Left kidney (tissue), 2 donors: ENCODE results near the gene LCN15. TPM values are rescaled to one million over a fixed set of nuclear protein-coding genes. Genes with fewer than 3 reads are reported as not detected.
"Not testable (repeated sequence)": the region's sequence is repeated elsewhere in the genome, so short reads cannot be mapped to it uniquely, and the experiment has no call there.

Experiments
- DNase-seq: peaks from one replicate; pipeline ENCODE4 v3.0.0-alpha.2; 2013
- polyA plus RNA-seq: library from polyadenylated mRNA; unstranded; fragments of 120-200 nt; gene quantifications from one replicate; pipeline ENCODE4 v1.2.1, GENCODE V29; 2013; ENCODE audit not compliant: insufficient read length

The LCN15 gene
- polyA plus RNA-seq, 1 donor = 0.23 TPM

DNA sequence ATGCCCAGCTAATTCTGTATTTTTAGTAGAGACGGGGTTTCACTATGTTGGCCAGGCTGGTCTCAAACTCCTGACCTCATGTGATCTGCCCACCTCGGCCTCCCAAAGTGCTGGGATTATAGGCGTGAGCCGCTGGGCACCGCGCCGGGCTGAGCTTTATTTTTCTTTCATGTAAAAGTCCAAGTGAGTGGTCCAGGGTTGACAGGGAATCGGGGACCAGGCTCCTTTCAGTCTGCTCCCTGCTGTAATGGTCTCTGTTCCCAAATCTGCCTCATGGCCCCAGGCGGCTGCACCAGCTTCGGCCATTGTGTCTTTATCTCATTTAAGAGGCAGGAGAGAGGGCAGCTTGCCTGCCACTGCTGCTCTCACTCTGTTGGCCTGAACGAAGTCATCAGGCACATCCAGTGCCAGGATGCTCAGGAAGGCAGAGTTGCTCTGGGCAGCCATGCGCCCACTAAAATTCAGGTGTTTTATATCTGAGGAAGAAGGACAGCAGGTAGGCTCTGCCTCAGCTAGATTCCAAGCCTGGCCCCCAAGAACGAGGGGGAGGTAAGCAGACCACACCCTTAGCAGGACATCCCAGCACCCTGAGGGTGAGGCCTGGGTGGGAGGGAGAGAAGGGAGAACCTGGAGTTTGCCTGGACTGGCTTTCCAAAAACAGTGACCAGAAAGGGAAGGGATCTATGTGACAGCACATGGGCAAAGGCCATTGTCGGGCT is 30.1 kb upstream of the LCN15 start:
- no peak for DNase-seq

DNA sequence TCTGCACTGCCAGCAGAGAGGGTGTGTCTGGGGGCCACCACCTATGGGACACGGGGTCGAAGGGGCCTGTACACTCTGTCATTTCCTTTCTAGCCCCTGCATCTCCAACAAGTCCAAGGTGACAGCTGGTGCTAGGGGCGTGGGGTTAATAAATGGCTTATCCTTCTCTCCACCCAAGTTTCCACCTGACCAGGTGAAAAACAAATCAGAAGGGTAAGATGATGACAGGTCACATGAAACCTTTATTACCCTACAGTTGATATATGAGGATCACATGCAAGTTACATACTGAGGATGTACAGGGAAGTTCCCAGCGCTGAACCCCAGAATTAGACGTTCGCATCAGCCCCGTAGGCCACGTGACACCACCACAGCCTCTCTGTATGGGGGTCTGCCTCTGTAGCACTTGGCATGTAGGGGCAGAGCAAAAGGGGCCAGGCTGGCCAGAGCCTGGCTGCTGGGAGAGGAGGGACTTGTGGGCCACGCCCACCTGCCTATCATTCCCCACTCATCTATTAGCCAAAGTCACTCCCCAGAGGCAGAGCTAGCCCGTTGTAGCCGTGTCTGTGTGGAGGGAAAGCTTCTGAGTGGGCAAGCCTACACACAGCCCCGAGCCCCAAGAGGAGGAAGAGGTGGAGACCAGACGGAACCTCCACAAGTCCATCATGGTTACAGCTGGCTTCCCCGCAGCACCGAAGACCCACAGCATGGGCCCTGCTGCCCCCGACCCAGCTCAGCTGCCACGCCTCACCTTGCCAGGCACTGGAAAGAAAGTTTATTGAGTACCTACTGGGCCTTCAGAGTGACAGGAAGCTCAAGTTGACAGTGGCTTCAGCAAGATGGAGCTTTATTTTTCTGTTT is 29.0 kb upstream of the LCN15 start:
- DNase-seq = no peak

DNA sequence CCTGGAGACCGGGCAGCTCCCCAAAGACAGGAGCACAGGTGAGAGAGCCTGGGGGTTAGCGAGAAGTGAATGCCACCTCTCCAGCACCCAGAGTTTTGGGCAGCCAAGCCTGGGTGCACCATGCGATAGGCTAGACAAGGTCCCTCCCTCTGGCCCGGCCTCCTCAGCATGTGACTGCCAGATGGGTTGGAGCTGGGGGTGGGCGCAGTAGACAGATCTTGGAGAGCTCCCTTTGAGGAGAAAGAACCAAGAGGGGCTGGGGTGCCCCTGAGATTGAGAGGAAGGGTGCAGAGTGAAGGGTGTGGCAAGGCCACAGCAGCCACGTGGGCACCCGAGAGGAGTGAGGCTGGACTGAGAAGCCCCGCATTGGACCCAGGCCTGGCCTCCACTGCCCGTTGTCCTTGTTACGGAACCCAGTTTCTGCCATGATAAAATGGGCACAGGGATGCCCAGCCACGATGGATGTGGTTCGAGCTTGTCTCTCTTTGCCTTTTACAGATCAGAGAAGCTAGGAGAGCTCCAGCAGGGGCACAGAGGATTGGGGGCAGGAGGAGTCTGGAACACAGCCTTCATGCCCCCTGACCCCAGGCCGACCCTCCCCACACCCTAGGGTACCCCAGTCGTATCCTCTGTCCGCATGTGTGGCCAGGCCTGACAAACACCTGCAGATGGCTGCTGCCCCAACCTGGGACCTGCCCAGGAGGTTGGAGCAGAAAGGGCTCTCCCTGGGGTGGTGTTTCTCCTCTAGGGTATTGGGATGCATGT is 28.2 kb upstream of the LCN15 start:
- no peak for DNase-seq

DNA sequence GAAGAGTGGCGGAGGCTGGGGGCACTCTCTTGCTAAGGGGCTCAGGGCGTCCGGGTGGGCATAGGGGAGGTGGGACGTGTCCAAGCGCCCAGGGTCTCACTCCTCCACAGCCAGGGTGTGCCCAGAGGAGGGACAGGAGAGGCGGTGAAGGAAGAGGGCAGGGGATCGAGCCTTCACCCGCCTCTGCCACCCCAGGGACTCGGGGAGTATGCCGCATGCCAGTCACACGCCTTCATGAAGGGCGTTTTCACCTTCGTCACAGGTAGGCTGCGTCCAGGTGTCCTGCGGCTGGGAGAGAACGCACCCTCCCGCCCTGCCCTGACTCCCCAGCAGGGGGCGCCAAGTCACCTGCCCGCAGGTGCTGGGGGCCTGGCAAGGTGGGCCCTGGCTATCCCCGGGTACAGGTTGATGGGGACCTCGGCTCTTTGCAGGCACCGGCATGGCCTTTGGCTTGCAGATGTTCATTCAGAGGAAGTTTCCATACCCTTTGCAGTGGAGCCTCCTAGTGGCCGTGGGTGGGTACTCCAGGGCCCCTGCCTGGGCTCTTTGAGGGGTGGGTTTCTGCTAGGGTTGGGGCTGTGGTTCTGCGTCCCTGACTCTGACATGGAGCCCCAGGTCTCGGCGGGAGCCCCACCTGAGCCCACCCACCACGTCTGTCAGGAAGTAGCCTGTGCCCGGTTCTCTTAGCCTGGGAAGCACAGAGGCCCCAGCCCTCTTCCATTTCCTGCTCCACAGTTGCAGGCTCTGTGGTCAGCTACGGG is 27.4 kb upstream of the LCN15 start:
- DNase-seq = no peak

DNA sequence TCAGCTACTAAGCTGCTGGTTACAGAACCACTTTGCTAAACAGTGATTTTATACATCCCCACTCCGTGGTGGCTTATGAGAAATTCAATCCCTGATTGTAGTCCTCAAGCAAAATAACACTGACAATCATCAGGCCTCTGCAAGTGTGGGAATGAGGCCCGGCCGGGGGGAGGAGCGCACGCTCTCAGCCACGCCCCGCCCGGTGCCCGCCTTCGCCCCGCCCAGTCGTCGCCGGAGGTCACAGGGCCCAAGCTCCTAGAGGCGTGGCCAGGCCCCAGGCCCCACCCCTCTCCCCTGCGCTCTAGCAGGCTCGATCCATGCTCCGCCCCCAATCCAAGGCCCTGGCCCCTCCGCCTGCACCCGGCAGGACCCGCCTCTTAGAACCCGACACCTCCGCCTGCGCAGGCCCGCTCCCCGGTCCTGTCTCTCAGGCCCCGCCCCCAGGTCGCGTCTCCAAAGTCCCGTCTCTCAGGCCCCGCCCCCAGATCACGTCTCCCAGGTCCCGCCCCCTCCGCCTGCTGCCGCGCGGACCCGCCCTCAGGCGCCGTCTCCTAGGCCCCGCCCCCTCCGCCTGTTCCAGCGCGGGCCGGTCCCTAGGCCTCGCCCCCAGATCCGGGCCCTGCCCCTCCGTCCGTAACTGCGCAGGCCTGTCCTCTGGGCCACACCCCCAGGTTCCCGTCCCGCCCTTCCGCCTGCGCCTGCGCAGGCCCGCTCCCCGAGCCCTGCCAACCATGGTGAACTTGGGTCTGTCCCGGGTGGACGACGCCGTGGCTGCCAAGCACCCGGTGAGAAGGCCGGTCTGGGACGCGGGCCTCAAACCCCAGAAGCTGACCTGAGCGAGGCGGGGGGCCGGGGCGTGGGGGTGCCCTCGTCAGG is 26.6 kb upstream of the LCN15 start, which contains the start of gene TMEM141:
Gene TMEM141 (plus strand): TSS at position 705 of the 876 bp plus-strand sequence. CDS start 27 bp downstream, at position 732.
- peak; percentile 98 for DNase-seq

DNA sequence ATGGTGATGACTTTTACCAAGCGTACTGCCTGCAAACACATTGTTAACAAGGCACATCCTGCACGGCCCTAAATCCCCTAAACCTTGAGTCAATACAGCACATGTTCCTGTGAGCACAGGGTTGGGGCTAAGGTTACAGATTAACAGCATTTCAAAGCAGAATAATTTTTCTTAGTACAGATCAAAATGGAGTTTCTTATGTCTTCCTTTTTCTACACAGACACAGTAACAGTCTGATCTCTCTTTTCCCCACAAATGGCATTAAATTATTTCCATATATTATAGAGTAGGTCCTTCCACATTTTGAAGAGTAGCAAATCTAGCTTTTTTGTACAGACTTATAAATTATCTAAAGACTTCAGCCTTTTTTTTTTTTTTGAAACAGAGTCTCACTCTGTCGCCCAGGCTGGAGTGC is 25.2 kb upstream of the LCN15 start:
- no peak for DNase-seq

DNA sequence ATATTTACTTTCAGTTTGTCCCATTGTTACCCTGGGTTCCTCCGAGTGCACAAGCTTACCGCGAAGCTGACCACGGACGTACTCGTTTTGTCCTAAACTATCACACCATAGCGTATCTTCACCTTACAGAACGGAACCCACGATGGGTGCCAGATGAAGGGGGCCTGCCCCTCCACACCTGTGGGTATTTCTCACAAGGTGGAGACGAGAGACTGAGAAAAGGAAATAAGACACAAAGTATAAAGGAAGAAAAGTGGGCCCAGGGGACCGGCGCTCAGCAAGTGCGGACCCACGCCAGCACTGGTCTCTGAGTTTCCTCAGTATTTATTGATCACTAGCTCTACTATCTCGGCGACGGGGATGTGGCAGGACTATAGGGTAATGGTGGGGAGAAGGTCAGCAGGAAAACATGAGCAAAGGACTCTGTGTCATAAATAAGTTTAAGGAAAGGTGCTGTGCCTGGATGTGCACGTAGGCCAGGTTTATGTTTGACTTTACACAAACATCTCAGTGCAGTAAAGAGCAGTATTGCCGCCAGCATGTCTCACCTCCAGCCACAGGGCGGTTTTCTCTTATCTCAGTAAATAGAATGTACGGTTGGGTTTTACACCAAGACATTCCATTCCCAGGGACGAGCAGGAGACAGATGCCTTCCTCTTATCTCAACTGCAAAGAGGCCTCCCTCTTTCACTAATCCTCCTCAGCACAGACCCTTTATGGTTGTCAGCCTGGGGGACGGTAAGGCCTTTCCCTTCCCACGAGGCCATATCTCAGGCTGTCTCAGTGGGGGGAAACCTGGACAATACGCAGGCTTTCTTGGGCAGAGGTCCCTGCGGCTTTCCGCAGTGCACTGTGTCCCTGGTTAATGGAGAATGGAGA is 24.6 kb upstream of the LCN15 start:
- DNase-seq = not testable (repeated sequence)

DNA sequence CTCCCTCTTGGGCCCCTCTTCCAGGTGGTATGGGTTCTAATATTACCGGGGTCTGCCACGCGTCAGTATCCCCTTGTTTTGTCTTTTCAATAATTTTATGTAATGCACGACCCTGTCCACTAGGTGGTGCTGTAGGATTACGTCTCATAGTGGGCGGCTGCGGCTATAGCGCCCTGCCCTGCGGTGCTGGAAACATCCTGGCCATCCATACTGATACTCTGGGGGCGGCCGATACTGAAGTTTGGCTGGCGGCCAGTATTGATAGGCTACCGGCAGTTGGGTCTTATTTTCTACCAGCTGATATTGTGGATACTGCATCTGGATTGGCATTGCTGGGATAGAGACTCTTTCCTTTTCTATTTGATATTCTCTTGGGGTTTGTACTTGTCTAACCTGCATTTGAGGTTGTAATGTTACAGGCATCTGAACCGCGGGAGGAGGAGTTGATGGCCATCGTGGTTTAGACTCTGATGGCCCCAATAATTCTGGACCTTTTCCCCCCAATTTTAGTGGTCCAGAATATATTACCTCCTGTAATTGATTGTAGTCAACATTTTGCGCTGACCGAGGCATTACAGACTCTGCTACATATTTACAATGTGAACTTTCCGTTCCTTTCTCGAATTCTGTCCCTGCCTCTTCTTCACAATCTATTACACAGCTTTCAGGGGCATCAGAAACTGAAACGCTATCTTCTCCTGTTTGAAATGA is 23.5 kb upstream of the LCN15 start:
- DNase-seq = no peak

DNA sequence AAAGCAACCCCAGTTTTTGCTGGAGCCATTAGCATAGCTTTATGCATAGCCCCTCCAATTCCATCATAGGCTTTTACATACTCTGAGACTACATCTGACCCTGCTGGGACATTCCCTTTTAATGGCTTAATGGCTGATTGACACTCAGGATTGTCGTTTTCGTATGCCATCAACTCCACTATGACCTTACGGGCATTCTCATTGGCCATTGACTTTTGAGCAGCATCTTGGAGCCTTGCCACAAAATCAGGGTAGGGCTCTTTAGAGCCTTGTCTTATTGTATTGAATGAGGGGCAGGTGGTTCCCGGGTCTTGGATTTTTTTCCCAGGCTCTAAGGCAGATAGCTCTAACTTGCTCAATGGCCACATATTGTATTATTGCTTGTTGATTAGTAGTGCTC is 22.7 kb upstream of the LCN15 start:
- DNase-seq = not testable (repeated sequence)

DNA sequence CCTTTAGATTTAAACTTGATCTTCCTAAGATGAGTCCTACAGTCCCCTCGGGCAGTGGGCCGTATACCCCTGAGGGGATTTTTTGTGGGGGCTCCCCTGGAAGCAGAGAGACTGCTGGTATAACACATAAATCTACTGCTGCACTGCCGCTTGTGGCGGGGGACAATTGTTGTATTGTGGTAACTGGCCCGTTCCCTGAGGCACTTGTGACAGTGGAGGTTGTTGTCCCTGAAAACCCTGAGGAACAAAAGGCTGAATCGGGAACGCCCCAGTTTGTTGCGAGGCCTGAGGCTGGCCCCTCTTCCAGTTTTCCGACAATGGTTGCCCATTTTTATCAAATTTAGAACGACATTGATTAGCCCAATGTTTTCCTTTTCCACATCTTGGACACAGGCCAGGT is 22.1 kb upstream of the LCN15 start:
- no peak for DNase-seq

DNA sequence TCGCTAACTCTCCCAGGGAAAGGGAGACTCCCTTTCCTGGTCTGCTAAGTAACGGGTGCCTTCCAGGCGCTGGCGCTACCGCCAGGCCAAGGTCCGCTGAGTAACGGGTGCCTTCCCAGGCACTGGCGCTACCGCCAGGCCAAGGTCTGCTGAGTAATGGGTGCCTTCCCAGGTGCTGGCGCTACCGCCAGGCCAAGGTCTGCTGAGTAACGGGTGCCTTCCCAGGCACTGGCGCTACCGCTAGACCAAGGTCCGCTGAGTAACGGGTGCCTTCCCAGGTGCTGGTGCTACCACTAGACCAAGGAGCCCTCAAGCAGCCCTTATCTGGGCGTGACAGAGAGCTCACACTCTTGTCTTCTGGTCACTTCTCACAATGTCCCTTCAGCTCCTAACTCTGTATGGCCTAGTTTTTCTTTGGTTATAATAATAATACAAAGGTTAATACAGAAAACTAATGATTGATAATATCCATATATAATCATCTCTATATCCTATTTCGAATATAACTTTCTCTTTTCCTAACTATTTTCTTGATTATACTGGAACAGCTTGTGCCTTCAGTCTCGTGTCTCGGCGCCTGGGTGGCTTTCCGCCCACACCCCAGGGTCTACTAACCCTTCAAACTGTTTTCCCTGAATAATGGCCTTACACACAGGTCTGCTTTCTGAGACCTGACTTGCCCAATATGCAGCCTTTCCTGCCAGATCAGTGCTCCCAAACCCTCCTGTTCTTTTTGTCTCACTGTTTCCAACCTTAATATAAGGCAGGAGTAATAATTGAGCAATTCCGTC is 21.4 kb upstream of the LCN15 start:
- DNase-seq = not testable (repeated sequence)

DNA sequence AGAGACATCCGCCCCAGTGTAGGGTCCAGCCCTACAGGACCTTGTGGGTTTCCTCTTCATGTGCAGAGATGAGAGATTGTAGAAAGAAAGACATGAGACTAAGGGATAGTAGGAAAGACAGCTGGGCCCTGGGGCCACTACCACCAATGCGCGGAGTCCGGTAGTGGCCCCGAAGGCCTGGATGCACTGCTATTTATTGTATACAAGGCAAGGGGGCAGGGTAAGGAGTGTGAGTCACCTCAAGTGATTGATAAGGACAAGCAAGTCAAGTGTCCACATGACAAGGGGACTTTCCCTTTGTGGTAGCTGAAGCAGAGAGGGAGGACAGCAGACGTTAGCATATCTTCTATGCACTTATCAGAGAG is 20.7 kb upstream of the LCN15 start:
- no peak for DNase-seq

DNA sequence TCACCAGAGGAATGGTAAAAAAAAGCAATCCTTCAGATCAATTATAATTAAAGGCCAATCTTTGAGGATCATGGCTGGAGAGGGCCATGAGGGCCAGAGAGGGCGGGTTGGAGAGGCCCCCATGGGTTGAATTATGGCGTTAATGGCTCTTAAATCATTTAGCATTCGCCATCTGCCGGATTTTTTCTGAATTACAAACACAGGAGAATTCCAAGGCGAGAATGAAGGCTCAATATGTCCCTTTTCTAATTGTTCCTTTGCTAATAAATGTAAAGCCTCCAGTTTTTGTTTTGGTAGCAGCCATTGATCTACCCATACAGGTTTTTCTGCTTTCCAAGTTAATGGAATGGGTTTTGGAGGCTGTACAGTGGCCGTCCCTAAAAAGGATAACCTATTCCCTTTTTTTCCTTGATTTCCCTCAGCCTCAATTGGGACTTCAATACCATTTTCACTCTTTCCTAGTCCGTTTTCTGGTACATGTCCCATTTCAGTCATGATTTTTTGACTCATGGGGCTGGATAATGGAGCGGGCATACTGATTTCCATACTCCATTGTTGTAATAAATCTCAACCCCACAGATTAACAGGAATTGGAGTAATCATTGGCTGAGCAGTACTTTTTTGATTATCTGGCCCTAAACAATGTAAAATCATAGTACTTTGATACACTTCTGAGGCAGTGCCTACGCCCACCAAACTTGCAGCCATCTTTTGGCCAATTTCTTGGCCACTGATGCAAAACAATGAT is 20.1 kb upstream of the LCN15 start:
- no peak for DNase-seq

DNA sequence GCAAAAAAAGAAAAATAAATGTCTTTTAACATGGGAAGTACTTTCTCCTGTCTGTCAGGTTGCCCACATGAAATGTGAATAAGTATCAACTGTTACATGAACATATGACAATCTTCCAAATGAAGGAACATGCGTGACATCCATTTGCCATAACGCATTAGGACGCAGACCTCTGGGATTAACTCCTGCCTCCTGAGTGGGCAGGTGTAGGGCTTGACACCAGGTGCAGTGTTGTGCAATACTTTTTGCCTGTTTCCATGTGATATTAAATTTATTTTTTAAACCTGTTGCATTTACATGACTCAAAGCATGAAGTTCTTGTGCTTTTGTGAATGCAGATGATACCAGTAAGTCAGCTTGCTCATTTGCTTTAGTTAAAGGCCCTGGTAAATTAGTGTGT is 18.1 kb upstream of the LCN15 start:
- no peak for DNase-seq

DNA sequence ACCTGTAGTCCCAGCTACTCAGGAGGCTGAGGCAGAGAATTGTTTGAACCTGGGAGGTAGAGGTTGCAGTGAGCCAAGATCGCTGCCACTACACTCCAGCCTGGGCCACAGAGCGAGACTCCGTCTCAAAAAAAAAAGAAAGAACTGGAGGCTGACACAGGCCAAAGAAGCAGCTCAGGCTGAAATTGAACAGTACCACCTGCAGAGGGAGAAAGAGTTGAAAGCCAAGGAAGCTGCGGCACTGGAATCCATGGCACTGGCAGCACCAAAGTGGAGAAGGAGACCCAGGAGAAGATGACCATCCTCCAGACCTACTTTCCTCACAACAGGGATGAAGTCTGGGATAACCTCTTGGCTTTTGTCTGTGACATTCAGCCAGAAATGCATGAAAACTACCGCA is 15.5 kb upstream of the LCN15 start:
- DNase-seq = no peak

DNA sequence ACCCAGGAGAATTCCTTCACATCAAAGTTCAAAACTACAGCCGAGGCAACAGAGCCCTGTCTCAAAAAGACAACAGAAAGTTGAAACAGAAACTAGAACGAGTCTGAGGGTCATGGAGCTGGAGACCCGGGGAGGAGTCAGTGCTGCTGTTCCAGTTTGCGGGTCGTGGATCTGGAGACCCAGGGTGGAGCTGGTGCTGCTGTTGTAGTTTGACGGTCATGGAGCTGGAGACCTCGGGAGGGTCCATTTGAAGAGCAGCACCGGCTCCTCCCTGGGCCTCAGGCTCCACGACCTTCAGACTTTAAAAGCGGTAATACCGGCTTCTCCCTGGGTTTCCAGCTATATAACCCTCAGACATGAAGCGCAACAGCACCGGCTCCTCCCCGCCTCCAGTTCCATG is 13.0 kb upstream of the LCN15 start:
- DNase-seq = no peak

DNA sequence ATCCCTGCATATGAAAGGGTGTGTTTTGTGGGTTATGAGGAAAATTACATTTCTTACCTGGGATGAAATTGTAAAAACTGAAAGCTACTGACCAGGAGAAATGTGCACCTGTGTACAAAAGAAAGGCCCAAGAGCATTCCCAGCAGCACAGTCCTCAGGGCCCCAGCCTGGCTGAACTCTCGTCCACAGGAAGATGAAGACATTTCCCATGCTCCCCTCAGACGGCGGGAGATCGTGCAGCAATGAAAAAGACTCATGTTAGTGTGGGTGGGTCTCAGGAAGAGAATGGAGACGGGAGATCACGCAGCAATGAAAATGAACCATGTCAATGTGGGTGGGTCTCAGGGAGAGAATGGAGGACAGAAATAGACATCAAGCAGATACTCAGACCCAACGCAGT is 12.6 kb upstream of the LCN15 start:
- no peak for DNase-seq

DNA sequence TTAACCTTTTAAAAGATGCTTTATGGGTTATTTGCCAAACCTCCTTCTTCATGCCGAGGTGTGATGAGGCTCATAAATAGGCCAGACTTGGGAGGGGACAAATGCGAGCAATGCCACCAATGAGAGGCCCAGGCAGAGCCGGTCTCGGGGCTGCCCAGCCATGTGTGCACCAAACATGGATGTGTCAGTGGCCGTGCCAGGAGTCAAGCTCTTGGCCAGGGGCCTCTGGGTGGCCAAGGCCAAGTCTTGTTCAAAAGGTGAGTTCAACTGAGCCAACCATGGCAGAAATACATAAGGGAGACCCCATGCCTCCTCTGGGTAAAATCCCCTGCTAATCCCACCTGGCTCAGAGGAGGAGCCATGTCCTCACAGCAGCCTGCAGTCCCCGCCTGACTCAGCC is 10.9 kb upstream of the LCN15 start:
- no peak for DNase-seq
